DMS53 treated with DMSO at 0.1 percent for 48 hours (cell line): ENCODE data around the gene KLHL3.

ENCODE experiments used
- DNase-seq: peaks from one replicate; lab custom pipeline; 2025; ENCODE audit not compliant: unreplicated experiment; lab: John Stamatoyannopoulos, UW

The KLHL3 gene

GRCh38 chr5:137612576-137612975 is 123.3 kb downstream of the KLHL3 start:
- no peak for DNase-seq

GRCh38 chr5:137611794-137612435 is 124.0 kb downstream of the KLHL3 start:
- no peak for DNase-seq

GRCh38 chr5:137611011-137611580 is 124.8 kb downstream of the KLHL3 start:
- DNase-seq, result no peak

- no peak for DNase-seq
Measured at GRCh38 chr5:137610598-137610997, 125.3 kb downstream of the KLHL3 start.

- no peak for DNase-seq
Measured at GRCh38 chr5:137609127-137609526, 126.8 kb downstream of the KLHL3 start.

- DNase-seq, result no peak
Measured at GRCh38 chr5:137607771-137608170, 128.1 kb downstream of the KLHL3 start.

- no peak for DNase-seq
Measured at GRCh38 chr5:137606401-137606800, 129.5 kb downstream of the KLHL3 start.

GRCh38 chr5:137605411-137605810 is 130.5 kb downstream of the KLHL3 start:
- DNase-seq, result no peak

- peak; percentile 15 for DNase-seq
Measured at GRCh38 chr5:137604348-137605095, 131.4 kb downstream of the KLHL3 start.

GRCh38 chr5:137603891-137604290 is 132.0 kb downstream of the KLHL3 start:
- no peak for DNase-seq

- no peak for DNase-seq
Measured at GRCh38 chr5:137603356-137603755, 132.5 kb downstream of the KLHL3 start.

- DNase-seq, result no peak
Measured at GRCh38 chr5:137602721-137603273, 133.1 kb downstream of the KLHL3 start.

GRCh38 chr5:137600721-137601360 is 135.0 kb downstream of the KLHL3 start:
- DNase-seq, result no peak

GRCh38 chr5:137599457-137599856 is 136.4 kb downstream of the KLHL3 start:
- no peak for DNase-seq

- no peak for DNase-seq
Measured at GRCh38 chr5:137598399-137598798, 137.5 kb downstream of the KLHL3 start.

- no peak for DNase-seq
Measured at GRCh38 chr5:137596941-137597340, 138.9 kb downstream of the KLHL3 start.

- DNase-seq, result no peak
Measured at GRCh38 chr5:137595396-137596079, 140.4 kb downstream of the KLHL3 start.

GRCh38 chr5:137594717-137595116 is 141.2 kb downstream of the KLHL3 start:
- no peak for DNase-seq

GRCh38 chr5:137592317-137592716 is 143.6 kb downstream of the KLHL3 start:
- DNase-seq, result no peak

- no peak for DNase-seq
Measured at GRCh38 chr5:137589185-137589584, 146.7 kb downstream of the KLHL3 start.

GRCh38 chr5:137587919-137588318 is 148.0 kb downstream of the KLHL3 start:
- DNase-seq, result no peak
